H1 (cell line): ENCODE data around the gene ILF3. TPM values are rescaled to one million over a fixed set of nuclear protein-coding genes. Genes with fewer than 3 reads are reported as not detected.

Experiments used
- CEBPB ChIP-seq: IDR thresholded peaks from 2 replicates; pipeline ENCODE4 v1.6.1; 2012; ENCODE audit warnings: low read depth, low read length
- CREB1 ChIP-seq: IDR thresholded peaks from 2 replicates; pipeline ENCODE4 v1.6.1; 2012; ENCODE audit warnings: inconsistent platforms
- POLR2AphosphoS5 ChIP-seq: IDR thresholded peaks from 2 replicates; pipeline ENCODE4 v1.6.1; 2011; ENCODE audit warnings: low read depth, low read length
- SAP30 ChIP-seq: fragments of 300-600 bp; sonication (generic); IDR thresholded peaks from 2 replicates; pipeline ENCODE4 v1.7.1; 2012; ENCODE audit warnings: low read length, moderate library complexity, mild to moderate bottlenecking, inconsistent platforms; ENCODE audit not compliant: insufficient read depth, insufficient replicate concordance
- YY1 ChIP-seq: IDR thresholded peaks from 2 replicates; pipeline ENCODE4 v1.6.1; 2011; ENCODE audit warnings: low read depth, mild to moderate bottlenecking, low read length
- polyA plus RNA-seq, 7 experiments: library from polyadenylated mRNA; depleted of rRNA in 3 of 7; stranded (reverse) in 5 of 7; unstranded in 2 of 7; fragments of >200 nt in 5 of 7; fragments of 200-250 nt in 2 of 7; gene quantifications; 1 replicate in 5 of 7; 2 replicates in 1 of 7; 4 replicates in 1 of 7; pipeline versions ENCODE4 v1.2.1 to v1.2.3, GENCODE V29; 2011 to 2013; ENCODE audit warnings: missing spikeins in 2 of 7, mixed read lengths in 2 of 7
- total RNA-seq: library from RNA; stranded (reverse); fragmentation: NEBNext Ultra II Directional; extraction: Animal tissue kit (Norgen Biotek cat#: 25700); gene quantifications from 2 replicates; pipeline ENCODE4 v1.2.1, GENCODE V29; 2021
- TF ChIP-seq, protein P1 (sequence below): fragments of 300-600 bp; sonication (generic); IDR thresholded peaks from 2 replicates; pipeline ENCODE4 v1.7.1; 2012; ENCODE audit warnings: low read length, moderate library complexity, mild to moderate bottlenecking, inconsistent platforms; ENCODE audit not compliant: insufficient replicate concordance
- TF ChIP-seq, protein P2 (sequence below): IDR thresholded peaks from 2 replicates; pipeline ENCODE4 v1.6.1; 2012; ENCODE audit warnings: inconsistent platforms

The ILF3 gene
- total and polyA plus RNA-seq, 2 of the 8 experiments (the other 6 are each of a cell fraction or from before 2014, with no cell fraction given): 291 to 695 TPM

DNA sequence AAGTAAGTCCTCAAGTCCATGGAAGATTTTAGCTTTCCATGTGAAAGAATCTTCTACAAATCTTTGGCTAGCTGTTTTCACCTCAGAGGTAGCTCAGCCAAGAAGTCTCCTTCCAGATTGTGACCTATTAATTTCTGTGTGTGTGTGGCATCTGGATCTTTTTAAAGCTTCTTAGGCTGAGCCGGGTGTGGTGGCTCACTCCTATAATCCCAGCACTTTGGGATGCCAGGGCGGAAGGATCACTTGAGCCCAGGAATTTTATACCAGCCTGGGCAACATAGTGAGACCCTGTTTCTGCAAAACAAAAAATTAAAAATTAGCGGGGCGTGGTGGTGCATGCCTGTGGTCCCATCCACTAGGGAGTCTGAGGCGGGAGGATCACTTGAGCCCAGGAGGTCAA is 42.2 kb upstream of the ILF3 start (continued):
- TF ChIP-seq, protein P1, sequence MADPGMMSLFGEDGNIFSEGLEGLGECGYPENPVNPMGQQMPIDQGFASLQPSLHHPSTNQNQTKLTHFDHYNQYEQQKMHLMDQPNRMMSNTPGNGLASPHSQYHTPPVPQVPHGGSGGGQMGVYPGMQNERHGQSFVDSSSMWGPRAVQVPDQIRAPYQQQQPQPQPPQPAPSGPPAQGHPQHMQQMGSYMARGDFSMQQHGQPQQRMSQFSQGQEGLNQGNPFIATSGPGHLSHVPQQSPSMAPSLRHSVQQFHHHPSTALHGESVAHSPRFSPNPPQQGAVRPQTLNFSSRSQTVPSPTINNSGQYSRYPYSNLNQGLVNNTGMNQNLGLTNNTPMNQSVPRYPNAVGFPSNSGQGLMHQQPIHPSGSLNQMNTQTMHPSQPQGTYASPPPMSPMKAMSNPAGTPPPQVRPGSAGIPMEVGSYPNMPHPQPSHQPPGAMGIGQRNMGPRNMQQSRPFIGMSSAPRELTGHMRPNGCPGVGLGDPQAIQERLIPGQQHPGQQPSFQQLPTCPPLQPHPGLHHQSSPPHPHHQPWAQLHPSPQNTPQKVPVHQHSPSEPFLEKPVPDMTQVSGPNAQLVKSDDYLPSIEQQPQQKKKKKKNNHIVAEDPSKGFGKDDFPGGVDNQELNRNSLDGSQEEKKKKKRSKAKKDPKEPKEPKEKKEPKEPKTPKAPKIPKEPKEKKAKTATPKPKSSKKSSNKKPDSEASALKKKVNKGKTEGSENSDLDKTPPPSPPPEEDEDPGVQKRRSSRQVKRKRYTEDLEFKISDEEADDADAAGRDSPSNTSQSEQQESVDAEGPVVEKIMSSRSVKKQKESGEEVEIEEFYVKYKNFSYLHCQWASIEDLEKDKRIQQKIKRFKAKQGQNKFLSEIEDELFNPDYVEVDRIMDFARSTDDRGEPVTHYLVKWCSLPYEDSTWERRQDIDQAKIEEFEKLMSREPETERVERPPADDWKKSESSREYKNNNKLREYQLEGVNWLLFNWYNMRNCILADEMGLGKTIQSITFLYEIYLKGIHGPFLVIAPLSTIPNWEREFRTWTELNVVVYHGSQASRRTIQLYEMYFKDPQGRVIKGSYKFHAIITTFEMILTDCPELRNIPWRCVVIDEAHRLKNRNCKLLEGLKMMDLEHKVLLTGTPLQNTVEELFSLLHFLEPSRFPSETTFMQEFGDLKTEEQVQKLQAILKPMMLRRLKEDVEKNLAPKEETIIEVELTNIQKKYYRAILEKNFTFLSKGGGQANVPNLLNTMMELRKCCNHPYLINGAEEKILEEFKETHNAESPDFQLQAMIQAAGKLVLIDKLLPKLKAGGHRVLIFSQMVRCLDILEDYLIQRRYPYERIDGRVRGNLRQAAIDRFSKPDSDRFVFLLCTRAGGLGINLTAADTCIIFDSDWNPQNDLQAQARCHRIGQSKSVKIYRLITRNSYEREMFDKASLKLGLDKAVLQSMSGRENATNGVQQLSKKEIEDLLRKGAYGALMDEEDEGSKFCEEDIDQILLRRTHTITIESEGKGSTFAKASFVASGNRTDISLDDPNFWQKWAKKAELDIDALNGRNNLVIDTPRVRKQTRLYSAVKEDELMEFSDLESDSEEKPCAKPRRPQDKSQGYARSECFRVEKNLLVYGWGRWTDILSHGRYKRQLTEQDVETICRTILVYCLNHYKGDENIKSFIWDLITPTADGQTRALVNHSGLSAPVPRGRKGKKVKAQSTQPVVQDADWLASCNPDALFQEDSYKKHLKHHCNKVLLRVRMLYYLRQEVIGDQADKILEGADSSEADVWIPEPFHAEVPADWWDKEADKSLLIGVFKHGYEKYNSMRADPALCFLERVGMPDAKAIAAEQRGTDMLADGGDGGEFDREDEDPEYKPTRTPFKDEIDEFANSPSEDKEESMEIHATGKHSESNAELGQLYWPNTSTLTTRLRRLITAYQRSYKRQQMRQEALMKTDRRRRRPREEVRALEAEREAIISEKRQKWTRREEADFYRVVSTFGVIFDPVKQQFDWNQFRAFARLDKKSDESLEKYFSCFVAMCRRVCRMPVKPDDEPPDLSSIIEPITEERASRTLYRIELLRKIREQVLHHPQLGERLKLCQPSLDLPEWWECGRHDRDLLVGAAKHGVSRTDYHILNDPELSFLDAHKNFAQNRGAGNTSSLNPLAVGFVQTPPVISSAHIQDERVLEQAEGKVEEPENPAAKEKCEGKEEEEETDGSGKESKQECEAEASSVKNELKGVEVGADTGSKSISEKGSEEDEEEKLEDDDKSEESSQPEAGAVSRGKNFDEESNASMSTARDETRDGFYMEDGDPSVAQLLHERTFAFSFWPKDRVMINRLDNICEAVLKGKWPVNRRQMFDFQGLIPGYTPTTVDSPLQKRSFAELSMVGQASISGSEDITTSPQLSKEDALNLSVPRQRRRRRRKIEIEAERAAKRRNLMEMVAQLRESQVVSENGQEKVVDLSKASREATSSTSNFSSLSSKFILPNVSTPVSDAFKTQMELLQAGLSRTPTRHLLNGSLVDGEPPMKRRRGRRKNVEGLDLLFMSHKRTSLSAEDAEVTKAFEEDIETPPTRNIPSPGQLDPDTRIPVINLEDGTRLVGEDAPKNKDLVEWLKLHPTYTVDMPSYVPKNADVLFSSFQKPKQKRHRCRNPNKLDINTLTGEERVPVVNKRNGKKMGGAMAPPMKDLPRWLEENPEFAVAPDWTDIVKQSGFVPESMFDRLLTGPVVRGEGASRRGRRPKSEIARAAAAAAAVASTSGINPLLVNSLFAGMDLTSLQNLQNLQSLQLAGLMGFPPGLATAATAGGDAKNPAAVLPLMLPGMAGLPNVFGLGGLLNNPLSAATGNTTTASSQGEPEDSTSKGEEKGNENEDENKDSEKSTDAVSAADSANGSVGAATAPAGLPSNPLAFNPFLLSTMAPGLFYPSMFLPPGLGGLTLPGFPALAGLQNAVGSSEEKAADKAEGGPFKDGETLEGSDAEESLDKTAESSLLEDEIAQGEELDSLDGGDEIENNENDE: no peak
- no peak for TF ChIP-seq SAP30
- TF ChIP-seq CREB1: no peak
- no peak for TF ChIP-seq POLR2AphosphoS5
- no peak for TF ChIP-seq YY1
- TF ChIP-seq CEBPB: no peak
- TF ChIP-seq, protein P2, sequence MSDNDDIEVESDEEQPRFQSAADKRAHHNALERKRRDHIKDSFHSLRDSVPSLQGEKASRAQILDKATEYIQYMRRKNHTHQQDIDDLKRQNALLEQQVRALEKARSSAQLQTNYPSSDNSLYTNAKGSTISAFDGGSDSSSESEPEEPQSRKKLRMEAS: no peak
